Pons (tissue), 1 donor: ENCODE measurements around the gene LMX1B.
A peak's percentile ranks its signal among the peaks of the same experiment; 100 is the strongest.
"Not testable (repeated sequence)": the region's sequence is repeated elsewhere in the genome, so short reads cannot be mapped to it uniquely, and the experiment has no call there.

Experiments used
- DNase-seq: peaks from one replicate; pipeline ENCODE4 v3.0.0-alpha.2; 2016; ENCODE audit warnings: low spot score

LMX1B gene

DNA sequence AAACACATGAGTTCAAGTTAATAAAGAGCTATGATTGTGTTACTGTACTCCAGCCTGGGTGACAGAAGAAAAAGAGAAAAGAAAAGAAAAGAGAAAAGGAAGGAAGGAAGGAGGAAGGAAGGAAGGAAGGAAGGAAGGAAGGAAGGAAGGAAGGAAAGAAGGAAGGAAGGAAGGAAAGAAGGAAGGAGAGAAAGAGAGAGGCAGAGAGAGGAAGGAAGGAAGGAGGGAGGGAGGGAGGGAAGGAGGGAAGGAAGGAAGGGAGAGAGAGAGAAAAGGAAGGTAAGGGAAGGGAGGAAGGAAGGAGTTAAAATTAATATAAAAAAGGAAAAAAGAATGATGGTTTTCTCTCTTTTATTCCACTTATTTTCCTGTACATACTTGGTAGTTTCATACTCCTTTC is 101.7 kb downstream of the LMX1B start:
- DNase-seq = no peak

DNA sequence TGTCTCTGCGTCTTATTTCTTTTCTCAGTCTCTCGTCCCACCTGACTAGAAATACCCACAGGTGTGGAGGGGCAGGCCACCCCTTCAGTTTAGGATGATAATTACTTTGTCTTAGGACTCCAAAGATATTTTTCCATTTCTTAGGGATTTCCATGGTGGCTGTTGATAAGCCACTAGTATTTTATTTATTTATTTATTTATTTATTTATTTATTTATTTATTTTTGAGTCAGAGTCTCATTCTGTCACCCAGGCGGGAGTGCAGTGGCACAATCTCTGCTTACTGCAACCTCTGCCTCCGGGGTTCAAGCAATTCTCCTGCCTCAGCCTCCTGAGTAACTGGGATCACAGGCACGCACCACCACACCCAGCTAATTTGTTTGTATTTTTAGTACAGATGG is 103.7 kb downstream of the LMX1B start:
- DNase-seq = not testable (repeated sequence)

DNA sequence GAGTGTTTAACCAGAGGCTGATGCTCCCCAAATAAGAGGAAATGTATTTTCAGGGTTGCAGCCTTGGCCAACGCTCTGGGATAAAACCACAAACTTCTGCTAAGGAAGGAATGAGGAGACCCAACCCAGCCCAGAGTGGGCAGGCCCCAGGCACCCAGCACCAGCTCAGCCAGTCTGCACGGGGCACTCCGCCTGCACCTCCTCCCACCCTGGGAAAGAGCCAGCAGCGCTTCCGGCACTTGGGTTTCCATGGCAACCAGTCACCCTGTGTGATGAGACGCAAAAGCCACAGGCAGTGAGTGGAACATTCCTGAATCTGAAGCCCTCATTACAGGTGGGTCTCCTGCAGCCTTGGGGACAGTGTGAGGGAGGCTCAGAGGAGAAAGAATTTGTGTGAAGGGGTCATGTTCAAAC is 105.9 kb downstream of the LMX1B start:
- peak; percentile 51 for DNase-seq

DNA sequence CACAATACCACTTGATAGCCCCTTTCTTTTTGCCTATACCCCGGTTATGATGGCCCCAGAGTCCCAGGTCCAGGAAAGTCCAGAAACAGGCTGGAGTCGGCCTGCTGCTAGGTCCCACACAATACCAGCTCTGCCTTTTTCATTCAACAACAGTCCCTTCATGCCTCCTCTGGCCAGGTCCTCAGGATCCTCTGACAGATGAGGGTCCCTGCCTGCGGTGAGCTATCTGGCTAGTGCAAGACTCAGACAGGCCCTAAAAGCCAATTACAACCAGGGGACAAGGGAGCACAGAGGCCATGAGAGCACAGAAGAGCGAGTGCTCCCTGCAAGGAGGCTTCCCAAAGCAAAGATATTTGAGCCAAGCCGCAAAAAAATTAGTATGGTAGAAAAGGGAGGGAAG is 106.3 kb downstream of the LMX1B start:
- DNase-seq = no peak

DNA sequence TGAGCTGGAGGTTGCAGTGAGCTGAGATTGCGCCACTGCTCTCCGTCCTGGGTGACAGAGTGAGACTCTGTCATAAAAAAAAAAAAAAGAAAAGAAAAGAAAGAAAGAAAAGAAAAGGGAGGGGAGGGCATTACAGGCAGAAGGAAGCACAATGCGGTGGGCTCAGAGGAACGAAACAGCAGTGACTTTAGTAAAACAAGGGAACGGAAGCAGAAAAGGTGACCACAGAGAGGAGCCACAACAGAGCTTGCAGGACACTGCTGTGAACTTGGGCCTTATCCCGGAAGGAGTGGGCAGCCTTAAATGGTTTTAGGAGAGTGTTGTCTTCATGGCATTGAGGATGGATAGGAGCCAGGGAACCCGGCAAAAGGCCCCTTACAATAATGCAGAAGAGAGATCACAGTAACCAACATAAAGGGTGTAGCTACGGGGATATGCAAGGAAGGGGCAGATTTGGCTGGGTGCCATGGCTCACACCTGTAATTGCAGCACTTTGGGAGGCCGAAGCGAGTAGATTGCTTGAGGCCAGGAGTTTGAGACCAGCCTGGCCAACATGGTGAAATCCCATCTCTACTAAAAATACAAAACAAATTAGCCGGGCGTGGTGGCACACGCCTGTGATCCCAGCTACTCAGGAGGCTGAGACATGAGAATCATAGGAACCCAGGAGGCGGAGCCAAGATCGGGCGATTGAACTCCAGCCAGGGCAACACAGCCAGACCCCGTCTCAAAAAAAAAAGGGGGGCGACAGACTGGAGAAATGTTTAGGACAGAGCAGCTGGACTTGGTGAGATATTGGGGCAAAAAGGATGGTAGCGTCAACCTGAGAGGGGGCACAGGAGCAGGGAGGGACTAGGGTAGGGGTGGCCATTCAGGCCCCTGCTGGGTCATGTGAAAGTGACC is 107.2 kb downstream of the LMX1B start:
- DNase-seq = no peak

DNA sequence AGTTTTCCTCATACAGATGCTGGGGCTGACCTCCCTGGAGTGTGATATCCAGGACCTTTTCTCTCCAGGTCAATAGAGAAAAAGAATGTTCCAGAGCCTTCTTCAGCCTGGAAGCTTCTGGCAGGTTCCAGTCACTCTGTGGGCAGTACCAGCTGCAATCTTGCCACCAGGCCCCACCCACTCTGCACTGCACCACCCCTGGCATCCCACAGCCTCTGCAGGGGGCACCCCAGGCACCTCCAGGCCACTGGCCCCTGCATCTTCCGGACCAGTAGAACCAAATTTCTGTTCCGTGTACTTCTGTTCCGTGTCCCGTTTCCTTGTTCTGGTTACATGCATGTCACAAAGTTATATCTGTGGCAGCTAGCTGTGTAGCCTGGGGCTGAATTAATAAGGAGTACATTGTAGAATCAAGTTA is 107.8 kb downstream of the LMX1B start:
- DNase-seq = no peak

DNA sequence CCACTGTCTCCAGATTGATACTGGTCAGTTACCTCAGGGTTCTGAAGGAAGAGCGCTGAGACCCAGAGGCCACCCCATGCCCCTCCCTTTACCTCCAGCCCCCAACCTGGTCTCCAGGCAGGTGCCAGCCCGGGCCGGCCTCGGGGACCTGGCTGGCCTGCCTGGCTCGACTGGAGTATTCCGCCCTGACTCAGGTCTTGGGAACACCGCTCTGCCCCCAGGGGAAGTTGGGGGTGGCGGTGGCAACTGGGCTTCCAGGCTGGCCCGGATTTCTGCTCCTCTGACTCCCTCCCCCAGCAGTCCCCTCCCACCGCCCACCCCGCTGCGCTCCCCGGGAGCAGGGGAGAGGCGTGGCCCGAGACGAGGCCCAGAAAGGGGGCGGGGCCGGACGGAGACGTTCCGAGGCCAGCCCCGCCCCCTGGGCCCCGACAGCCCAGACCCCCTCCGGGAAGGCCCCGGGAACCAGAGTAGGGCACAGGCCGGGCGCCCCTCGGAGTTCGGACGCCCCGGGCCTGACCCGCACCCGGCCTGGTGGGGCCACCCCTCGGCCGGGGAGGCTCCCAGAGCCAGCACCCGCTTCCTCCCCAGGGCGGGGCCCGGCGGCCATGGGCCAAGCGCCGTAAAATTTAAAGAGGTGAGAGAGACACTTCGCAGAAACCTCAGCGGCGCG is 108.7 kb downstream of the LMX1B start:
- DNase-seq = no peak

DNA sequence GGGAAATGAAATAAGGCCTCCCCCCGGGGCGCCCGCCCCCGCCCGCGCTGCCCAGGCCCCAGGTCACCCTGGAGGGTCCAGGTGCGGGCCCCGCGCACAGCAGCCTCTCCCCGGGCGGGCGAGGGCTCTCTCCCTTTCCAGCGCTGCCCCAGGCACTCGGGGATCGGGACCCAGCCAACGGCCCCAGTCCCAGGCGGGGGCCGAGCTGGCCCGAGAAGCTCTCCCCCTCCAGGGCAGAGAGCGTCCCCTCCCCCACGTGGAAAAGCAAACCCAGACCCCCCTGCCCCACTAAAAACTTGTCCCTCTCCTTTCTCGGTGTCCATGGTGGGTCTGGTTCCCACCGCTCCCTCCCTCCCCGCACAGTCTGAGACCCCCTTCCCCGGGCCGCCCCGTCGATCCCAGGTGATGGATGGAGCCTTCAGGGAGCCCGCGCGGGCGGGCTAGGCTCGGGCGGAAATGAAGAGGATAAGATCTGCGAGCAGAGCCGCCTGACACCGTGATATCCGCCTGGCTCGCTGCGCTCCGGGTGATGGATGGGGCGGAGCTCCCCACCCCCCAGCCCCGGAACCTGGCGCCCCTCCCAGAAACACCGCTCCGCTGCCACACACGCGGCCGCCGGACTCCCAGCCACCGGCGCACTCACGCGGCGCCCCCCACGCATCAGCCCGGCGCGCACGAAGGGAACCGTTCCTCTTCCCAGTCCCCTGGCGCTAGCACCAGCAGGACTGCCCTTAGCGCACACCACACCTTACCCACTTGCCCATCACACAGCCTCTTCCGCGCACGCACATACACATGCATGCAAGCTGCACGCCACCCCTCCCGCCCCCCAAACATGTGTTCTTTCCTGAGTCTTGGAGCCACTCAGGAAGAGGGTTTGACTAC is 109.4 kb downstream of the LMX1B start:
- no peak for DNase-seq

DNA sequence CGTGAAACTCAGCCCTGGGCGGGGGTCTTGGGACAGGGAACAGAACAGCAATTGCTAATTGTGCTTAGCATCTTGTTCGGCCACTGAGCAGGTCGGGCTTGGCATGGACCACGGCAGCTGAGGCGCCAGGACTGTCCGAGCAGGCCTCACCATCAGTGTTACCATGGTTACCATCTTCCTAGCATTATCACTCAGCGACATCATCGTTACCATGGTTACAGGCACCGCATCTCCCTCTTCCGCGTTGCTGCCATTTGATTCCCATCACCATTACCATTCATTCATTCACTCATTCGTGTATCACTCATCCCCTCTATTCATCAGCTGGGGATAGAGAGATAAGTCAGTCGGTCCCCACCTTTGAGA is 110.1 kb downstream of the LMX1B start:
- no peak for DNase-seq

DNA sequence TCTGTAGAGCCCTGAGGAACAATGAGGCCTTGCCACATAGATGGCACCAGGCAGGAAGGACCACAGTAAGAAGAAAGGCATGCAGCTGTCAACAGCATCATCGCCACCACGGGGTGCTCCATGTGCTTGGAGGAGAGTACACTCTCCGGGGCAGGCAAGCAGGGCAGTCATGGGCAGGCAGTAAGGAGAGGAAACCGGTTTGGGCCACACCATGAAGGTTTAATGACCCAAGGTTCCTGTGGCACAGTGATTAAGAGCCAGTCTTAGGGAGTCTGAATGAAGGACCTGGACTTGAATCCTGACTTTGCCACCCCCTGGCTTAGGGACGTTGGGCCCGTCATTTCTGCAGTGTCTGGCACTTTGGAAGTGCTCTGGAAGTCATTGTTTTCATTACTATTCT is 110.5 kb downstream of the LMX1B start:
- DNase-seq = no peak

DNA sequence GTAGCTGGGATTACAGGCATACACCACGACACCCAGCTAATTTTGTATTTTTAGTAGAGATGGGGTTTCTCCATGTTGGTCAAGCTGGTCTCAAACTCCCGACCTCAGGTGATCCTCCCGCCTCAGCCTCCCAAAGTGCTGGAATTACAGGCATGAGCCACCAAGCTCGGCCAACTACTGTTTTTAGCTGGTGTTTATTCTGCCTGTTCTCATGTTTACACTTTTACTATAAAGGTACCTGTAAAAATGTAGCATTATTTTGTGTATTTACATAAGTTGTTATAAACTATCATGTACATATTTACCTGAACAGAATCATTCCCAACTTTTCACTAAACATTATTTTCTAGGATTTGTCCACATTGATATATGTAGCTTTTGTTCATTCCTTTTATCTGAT is 111.8 kb downstream of the LMX1B start:
- not testable (repeated sequence) for DNase-seq

DNA sequence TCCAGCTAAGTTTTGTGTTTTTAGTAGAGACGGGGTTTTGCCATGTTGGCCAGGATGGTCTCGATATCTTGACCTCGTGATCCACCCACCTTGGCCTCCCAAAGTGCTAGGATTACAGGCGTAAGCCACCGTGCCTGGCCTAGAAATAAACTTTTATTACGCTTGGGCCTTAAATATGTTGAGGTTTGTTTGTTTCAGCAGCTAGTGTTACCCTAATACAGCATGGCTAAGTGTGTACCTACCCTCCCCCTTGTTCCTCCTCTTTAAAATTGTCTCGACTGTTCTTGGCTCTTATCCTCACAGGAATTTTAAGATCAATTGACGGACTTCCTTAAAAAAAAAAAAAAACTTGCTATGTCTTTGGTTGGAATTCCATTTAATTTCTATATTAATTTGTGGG is 114.5 kb downstream of the LMX1B start:
- DNase-seq = not testable (repeated sequence)

DNA sequence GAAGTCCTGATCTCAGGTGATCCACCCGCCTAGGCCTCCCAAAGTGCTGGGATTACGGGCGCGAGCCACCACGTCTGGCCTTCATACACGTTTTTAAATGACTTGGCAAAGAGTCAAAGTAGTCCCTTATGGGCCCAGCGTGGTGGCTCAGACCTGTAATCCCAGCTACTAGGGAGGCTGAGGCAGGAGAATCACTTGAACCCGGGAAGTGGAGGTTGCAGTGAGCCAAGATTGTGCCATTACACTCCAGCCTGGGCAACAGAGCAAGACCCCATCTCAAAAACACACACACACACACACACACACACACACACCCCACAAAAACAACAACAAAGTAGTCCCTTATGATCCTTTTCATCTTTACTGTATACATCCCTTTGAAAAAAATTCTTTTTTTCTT is 116.9 kb downstream of the LMX1B start:
- DNase-seq = not testable (repeated sequence)

DNA sequence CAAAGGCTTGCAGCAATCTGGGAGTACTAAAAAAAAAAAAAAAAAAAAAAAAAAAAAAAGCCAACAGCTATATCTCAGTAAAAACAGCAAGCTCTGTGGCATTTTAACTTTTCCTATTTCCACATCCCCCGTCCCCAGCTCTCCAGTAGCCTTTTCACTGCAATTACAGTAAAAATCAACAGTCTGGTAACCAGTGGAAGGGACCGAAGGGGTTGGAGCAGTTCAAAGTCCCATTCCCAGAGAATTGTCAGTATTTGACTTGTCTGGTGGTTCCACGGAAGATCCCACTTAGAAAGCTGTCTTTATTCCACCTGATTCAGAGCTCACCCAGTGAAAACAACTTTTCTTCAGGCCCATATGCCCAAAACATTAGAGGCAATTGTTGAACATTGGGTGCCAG is 119.3 kb downstream of the LMX1B start:
- no peak for DNase-seq

DNA sequence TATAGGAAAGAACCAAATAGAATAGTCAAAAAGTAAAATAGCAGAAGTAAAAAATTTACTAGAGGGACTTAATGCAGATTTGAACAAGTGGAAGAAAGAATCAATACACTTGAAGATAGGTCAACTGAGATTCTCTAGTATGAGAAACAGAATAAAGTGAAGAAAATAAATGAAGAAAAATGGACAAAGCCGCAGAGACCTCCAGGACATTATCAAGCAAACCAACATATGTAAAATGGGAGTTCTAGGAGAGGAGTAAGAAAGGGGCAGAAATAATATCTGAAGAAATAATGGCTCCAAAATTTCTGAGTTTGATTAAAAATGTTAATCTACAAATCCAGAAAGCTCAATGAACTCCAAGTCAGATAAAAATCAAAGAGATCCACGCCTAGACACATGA is 121.1 kb downstream of the LMX1B start:
- DNase-seq = no peak

DNA sequence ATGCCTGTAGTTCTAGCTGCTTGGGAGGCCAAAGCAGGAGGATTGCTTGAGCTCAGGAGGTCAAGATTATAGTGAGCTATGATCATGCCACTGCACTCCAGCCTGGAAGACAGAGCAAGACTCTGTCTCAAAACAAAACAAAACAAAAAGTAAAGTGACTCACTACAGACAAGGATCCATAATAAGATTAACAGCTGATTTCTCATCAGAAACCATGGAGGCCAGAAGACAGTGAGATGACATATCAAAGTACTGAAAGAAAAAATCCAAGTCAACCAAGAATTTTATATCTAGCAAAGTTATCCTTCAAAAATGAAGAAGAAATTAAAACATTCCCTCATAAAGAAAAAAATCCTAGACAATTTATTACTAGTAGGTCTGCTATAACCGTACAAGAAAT is 121.8 kb downstream of the LMX1B start:
- no peak for DNase-seq

DNA sequence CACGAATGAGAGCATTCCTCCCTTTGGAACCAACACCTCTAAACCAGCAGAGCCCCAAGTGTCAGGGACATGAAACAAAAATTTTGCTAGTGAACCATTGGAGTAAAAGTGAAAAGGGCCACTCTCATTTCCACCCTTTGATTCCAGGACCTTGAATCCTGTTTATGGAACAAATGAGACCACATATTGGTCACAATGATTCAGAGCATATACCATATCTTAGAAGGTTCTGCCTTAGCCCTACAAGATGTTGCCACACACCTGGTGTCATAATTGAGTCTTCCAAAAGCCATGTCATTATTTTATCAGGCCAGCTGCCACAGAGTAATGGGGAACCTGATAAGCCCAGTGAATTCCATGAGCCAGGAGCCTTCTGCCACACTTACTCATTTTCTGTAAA is 124.8 kb downstream of the LMX1B start:
- no peak for DNase-seq

DNA sequence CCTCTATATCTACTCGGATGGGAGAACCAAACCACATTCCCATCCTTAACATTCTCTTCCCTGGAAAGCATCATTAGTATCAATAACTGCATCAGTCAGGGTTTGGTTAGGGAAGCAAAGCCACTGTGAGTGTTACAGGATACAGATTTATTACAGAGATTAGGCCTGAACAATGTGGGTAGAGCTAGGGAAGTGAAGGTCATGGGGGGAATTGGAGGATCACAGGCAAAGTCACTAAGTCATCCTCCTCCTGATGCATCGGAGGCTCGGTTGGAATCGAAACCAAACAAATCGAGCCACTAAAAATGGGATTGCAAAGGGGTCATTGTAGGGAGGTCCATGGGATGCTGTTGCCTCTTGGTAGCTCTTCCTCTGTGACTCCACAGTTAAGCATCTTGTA is 129.3 kb downstream of the LMX1B start:
- DNase-seq = no peak

DNA sequence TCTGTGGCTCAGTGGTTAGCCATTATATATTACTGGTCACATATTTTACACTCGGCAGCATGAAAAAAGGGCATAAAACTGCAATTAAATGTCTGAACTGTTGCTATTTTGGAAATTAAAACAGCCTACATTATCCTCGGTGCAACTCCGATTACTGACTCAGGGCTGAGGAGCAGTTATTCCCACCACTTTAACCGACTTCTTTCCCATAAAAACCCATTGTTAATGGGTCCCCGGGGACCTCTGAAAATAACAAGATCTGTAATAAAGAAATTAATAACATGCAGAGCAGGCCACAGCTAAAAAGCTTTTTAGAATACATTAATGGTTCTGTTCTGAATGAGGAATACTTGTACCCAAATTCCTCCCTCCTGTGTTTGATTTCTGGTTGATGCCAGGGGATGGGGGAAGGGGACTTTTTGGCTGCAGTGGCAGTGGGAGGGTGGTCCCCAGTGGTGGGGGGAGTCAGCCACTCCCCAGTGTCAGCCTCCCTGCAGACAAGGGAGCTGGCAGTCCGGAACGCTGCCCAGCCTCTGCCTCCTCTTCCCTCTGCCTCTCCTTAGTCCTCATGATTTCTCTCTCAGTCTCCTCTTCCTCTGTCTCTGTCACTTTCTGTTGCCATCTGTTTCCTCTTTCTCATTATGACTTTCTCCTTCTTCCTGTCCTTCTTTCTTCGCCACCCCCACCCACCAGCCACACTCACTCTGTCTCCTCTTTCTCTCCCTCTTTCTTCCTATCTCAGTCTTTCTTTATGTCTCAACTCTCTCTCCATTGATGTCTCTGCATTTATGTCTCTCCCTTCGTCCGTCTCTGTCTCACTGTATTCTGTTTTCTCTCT is 132.1 kb downstream of the LMX1B start:
- DNase-seq = no peak
